ENCODE measurements around the gene VNN1.
"Not testable (repeated sequence)": the region's sequence is repeated elsewhere in the genome, so short reads cannot be mapped to it uniquely, and the experiment has no call there.

Gene VNN1

GRCh38 chr6:132683543-132683942 is 30.3 kb downstream of the VNN1 start:
- Histone ChIP-seq H3K27ac (peak overlapping the region in 2 of 21 experiments; percentile 27 to 71), H3K4me3 (no peak overlapping the region)

- not testable (repeated sequence) for H3K4me3 ChIP-seq, H3K27ac ChIP-seq
Observed at GRCh38 chr6:132679094-132679493, 34.8 kb downstream of the VNN1 start.

- Histone ChIP-seq H3K4me3 (no peak overlapping the region), H3K27ac (no peak overlapping the region)
Observed at GRCh38 chr6:132675749-132676148, 38.1 kb downstream of the VNN1 start.

GRCh38 chr6:132675002-132675401 is 38.9 kb downstream of the VNN1 start:
- Histone ChIP-seq H3K27ac (no peak overlapping the region), H3K4me3 (no peak overlapping the region)

- H3K27ac ChIP-seq: no peak overlapping the region
Observed at GRCh38 chr6:132673376-132674094, 40.3 kb downstream of the VNN1 start.

GRCh38 chr6:132671295-132671694 is 42.6 kb downstream of the VNN1 start:
- Histone ChIP-seq H3K4me3 (no peak overlapping the region), H3K27ac (no peak overlapping the region)

More at GRCh38 chr6:132673376-132674094, 40.3 kb downstream of the VNN1 start:
- no peak overlapping the region for H3K4me3 ChIP-seq

GRCh38 chr6:132669690-132670291 is 44.1 kb downstream of the VNN1 start:
- Histone ChIP-seq H3K4me3 (no peak overlapping the region), H3K27ac (no peak overlapping the region)

GRCh38 chr6:132666118-132666517 is 47.7 kb downstream of the VNN1 start:
- Histone ChIP-seq H3K27ac (no peak overlapping the region), H3K4me3 (no peak overlapping the region)

GRCh38 chr6:132664309-132665034 is 49.4 kb downstream of the VNN1 start:
- H3K27ac ChIP-seq: no peak overlapping the region

GRCh38 chr6:132663661-132664060 is 50.2 kb downstream of the VNN1 start:
- H3K27ac ChIP-seq: no peak overlapping the region

More at GRCh38 chr6:132664309-132665034, 49.4 kb downstream of the VNN1 start:
- no peak overlapping the region for H3K4me3 ChIP-seq

GRCh38 chr6:132661906-132662305 is 51.9 kb downstream of the VNN1 start:
- H3K4me3 ChIP-seq: no peak overlapping the region

More at GRCh38 chr6:132663661-132664060, 50.2 kb downstream of the VNN1 start:
- H3K4me3 ChIP-seq: no peak overlapping the region

GRCh38 chr6:132659082-132659481 is 54.8 kb downstream of the VNN1 start, which contains the start of gene TAAR1:
TAAR1 (minus strand) TSS chr6:132659182; CDS start chr6:132646003, 13,179 bp downstream.
- Histone ChIP-seq H3K27ac (no peak within 1 kb of the TSS), H3K4me3 (no peak within 1 kb of the TSS)

More at GRCh38 chr6:132661906-132662305, 51.9 kb downstream of the VNN1 start:
- no peak overlapping the region for H3K27ac ChIP-seq

- no peak overlapping the region for H3K4me3 ChIP-seq
- no peak overlapping the region for H3K27ac ChIP-seq
Observed at GRCh38 chr6:132651062-132651461, 62.8 kb downstream of the VNN1 start.

- H3K4me3 ChIP-seq: no peak overlapping the region
- H3K27ac ChIP-seq: no peak overlapping the region
Observed at GRCh38 chr6:132650429-132650828, 63.4 kb downstream of the VNN1 start.

GRCh38 chr6:132648828-132649227 is 65.0 kb downstream of the VNN1 start:
- no peak overlapping the region for H3K27ac ChIP-seq
- no peak overlapping the region for H3K4me3 ChIP-seq

- Histone ChIP-seq H3K4me3 (no peak overlapping the region), H3K27ac (no peak overlapping the region)
Observed at GRCh38 chr6:132648356-132648755, 65.5 kb downstream of the VNN1 start.

GRCh38 chr6:132643547-132643946 is 70.3 kb downstream of the VNN1 start:
- no peak overlapping the region for H3K27ac ChIP-seq
- H3K4me3 ChIP-seq: no peak overlapping the region

GRCh38 chr6:132637135-132637534 is 76.7 kb downstream of the VNN1 start:
- not testable (repeated sequence) for H3K4me3 ChIP-seq, H3K27ac ChIP-seq

- not testable (repeated sequence) for H3K27ac ChIP-seq, H3K4me3 ChIP-seq
Observed at GRCh38 chr6:132635906-132636305, 77.9 kb downstream of the VNN1 start.

GRCh38 chr6:132635288-132635687 is 78.6 kb downstream of the VNN1 start:
- not testable (repeated sequence) for H3K4me3 ChIP-seq, H3K27ac ChIP-seq

GRCh38 chr6:132634796-132635195 is 79.1 kb downstream of the VNN1 start:
- no peak overlapping the region for H3K4me3 ChIP-seq
- H3K27ac ChIP-seq: no peak overlapping the region

All from skin epidermis (tissue), 12 donors.